IMR-90 (cell line): ENCODE results near the gene KRT38. TPM values are rescaled to one million over a fixed set of nuclear protein-coding genes. Genes with fewer than 3 reads are reported as not detected.

Experiments used
- ATAC-seq: fragments of 200-7000 bp; cut with Tn5 transposase; 2 replicates; pipeline ENCODE4 v1.9.1; 2020; ENCODE audit warnings: low read depth, mild to moderate bottlenecking, moderate library complexity
- BruUV-seq: library from RNA; stranded (reverse); fragments of 400-500 nt; replicated peaks from 2 replicates; lab custom pipeline; 2021; lab: Mats Ljungman, UMichigan
- CTCF ChIA-PET: fragments of 300-600 bp; formaldehyde crosslinking; extraction: SDS; loops from one replicate; lab custom pipeline; 2021; ENCODE audit warnings: antibody characterized with exemption; lab: Yijun Ruan, JAX
- POLR2A ChIA-PET: fragments of 300-600 bp; sonication (Branson Sonifier 250); formaldehyde crosslinking; loops from one replicate; lab custom pipeline; 2022; ENCODE audit warnings: antibody characterized with exemption; ENCODE audit not compliant: unreplicated experiment; lab: Charles Lee
- DNase-seq: peaks from one replicate; pipeline ENCODE4 v3.0.0; 2013
- H2AFZ ChIP-seq: replicated peaks from 2 replicates; pipeline ENCODE3; 2013; ENCODE audit warnings: low read length, mild to moderate bottlenecking; ENCODE audit not compliant: poor library complexity
- H2AK5ac ChIP-seq: 2 replicates; pipeline ENCODE4 v1.6.1; 2013; ENCODE audit warnings: low read depth, low read length, inconsistent platforms
- H2AK9ac ChIP-seq: replicated peaks from 2 replicates; pipeline ENCODE3; 2013; ENCODE audit warnings: mild to moderate bottlenecking, low read depth, low read length, moderate library complexity; ENCODE audit not compliant: poor library complexity
- H2BK120ac ChIP-seq: 2 replicates; pipeline ENCODE4 v1.6.1; 2013; ENCODE audit warnings: low read depth, low read length, inconsistent platforms
- H2BK15ac ChIP-seq: 3 replicates; pipeline ENCODE4 v1.6.1; 2013; ENCODE audit warnings: low read depth, low read length, inconsistent platforms
- H2BK20ac ChIP-seq: 2 replicates; pipeline ENCODE4 v1.6.1; 2013; ENCODE audit warnings: low read depth, mild to moderate bottlenecking, inconsistent platforms, low read length, moderate library complexity
- H2BK5ac ChIP-seq: 2 replicates; pipeline ENCODE4 v1.6.1; 2013; ENCODE audit warnings: mild to moderate bottlenecking, low read depth, low read length, inconsistent platforms; ENCODE audit not compliant: poor library complexity, severe bottlenecking
- H3K14ac ChIP-seq: replicated peaks from 2 replicates; pipeline ENCODE4 v1.6.1; 2013; ENCODE audit warnings: low read depth, low read length, inconsistent platforms
- H3K18ac ChIP-seq: 2 replicates; pipeline ENCODE4 v1.6.1; 2013; ENCODE audit warnings: low read depth, low read length, control low read depth
- H3K23ac ChIP-seq: 2 replicates; pipeline ENCODE4 v1.6.1; 2013; ENCODE audit warnings: low read depth, low read length, inconsistent platforms
- H3K27ac ChIP-seq: 2 replicates; pipeline ENCODE4 v1.5.1; 2013; ENCODE audit warnings: mild to moderate bottlenecking, control low read depth, low read length; ENCODE audit not compliant: insufficient read depth
- H3K27me3 ChIP-seq: 2 replicates; pipeline ENCODE4 v1.6.1; 2013; ENCODE audit warnings: low read length; ENCODE audit not compliant: control insufficient read depth, insufficient read depth
- H3K36me3 ChIP-seq: 2 replicates; pipeline ENCODE4 v1.6.1; 2013; ENCODE audit warnings: low read length, mixed read lengths; ENCODE audit not compliant: control insufficient read depth, insufficient read depth
- H3K4ac ChIP-seq: 2 replicates; pipeline ENCODE4 v1.6.1; 2013; ENCODE audit warnings: low read depth, low read length, inconsistent platforms
- H3K4me1 ChIP-seq: 2 replicates; pipeline ENCODE4 v1.6.1; 2013; ENCODE audit warnings: low read length, mixed read lengths; ENCODE audit not compliant: control insufficient read depth, insufficient read depth
- H3K4me2 ChIP-seq: 2 replicates; pipeline ENCODE4 v1.6.1; 2013; ENCODE audit warnings: low read depth, mild to moderate bottlenecking, control low read depth, low read length, moderate library complexity
- H3K4me3 ChIP-seq: 2 replicates; pipeline ENCODE4 v1.5.1; 2013; ENCODE audit warnings: low read depth, mild to moderate bottlenecking, control low read depth, low read length, moderate library complexity; ENCODE audit not compliant: insufficient read depth
- H3K56ac ChIP-seq: 2 replicates; pipeline ENCODE4 v1.6.1; 2013; ENCODE audit warnings: low read length, inconsistent platforms; ENCODE audit not compliant: insufficient read depth; ENCODE audit errors: extremely low read depth
- H3K79me1 ChIP-seq, 2 experiments: 2 replicates each; pipeline ENCODE4 v1.6.1; 2013; ENCODE audit warnings: low read length in 2 of 2, inconsistent platforms in 1 of 2, low read depth in 1 of 2
- H3K9ac ChIP-seq: 2 replicates; pipeline ENCODE4 v1.6.1; 2013; ENCODE audit warnings: low read depth, low read length, control low read depth
- H3K9me1 ChIP-seq: 2 replicates; pipeline ENCODE4 v1.6.1; 2013; ENCODE audit warnings: low read length, inconsistent platforms; ENCODE audit not compliant: insufficient read depth
- H3K9me3 ChIP-seq: 2 replicates; pipeline ENCODE4 v1.6.1; 2013; ENCODE audit warnings: low read length; ENCODE audit not compliant: control insufficient read depth, insufficient read depth
- H4K20me1 ChIP-seq: 2 replicates; pipeline ENCODE4 v1.6.1; 2013; ENCODE audit warnings: low read length, inconsistent platforms; ENCODE audit not compliant: insufficient read depth
- H4K5ac ChIP-seq: 2 replicates; pipeline ENCODE4 v1.6.1; 2013; ENCODE audit warnings: mild to moderate bottlenecking, low read depth, low read length, control low read depth
- H4K8ac ChIP-seq, 2 experiments: 2 replicates each; pipeline ENCODE4 v1.6.1; 2013; ENCODE audit warnings: low read depth in 2 of 2, low read length in 2 of 2, control low read depth in 1 of 2, inconsistent platforms in 1 of 2
- H4K91ac ChIP-seq: 2 replicates; pipeline ENCODE4 v1.6.1; 2013; ENCODE audit warnings: low read depth, low read length, inconsistent platforms; ENCODE audit not compliant: insufficient read depth
- CEBPB ChIP-seq: IDR thresholded peaks from 2 replicates; pipeline ENCODE4 v1.6.1; 2012; ENCODE audit warnings: low read depth, low read length, improper control_type of control experiment
- CHD1 ChIP-seq: IDR thresholded peaks from 2 replicates; pipeline ENCODE4 v1.6.1; 2012; ENCODE audit warnings: low read depth, low read length, improper control_type of control experiment
- CTCF ChIP-seq: conservative IDR thresholded peaks from 2 replicates; pipeline ENCODE4 v1.5.1; 2012; ENCODE audit warnings: mild to moderate bottlenecking, low read depth, low read length, improper control_type of control experiment
- ELK1 ChIP-seq: fragments of 150-350 bp; IDR thresholded peaks from 2 replicates; pipeline ENCODE4 v1.6.1; 2016; ENCODE audit warnings: low read depth, mild to moderate bottlenecking, low read length, moderate library complexity, borderline replicate concordance
- FOS ChIP-seq: fragments of 150-350 bp; IDR thresholded peaks from 2 replicates; pipeline ENCODE4 v1.6.1; 2016; ENCODE audit warnings: low read depth, low read length
- MAFK ChIP-seq: IDR thresholded peaks from 2 replicates; pipeline ENCODE4 v1.6.1; 2012; ENCODE audit warnings: low read depth, low read length, improper control_type of control experiment
- MAZ ChIP-seq: IDR thresholded peaks from 2 replicates; pipeline ENCODE4 v1.6.1; 2012; ENCODE audit warnings: low read depth, mild to moderate bottlenecking, low read length, improper control_type of control experiment, moderate library complexity, borderline replicate concordance
- MXI1 ChIP-seq: IDR thresholded peaks from 2 replicates; pipeline ENCODE4 v1.6.1; 2012; ENCODE audit warnings: low read depth, mild to moderate bottlenecking, low read length, moderate library complexity, borderline replicate concordance
- NFE2L2 ChIP-seq: fragments of 150-350 bp; IDR thresholded peaks from 2 replicates; pipeline ENCODE4 v1.6.1; 2016; ENCODE audit warnings: low read depth, mild to moderate bottlenecking, low read length
- POLR2A ChIP-seq: IDR thresholded peaks from 2 replicates; pipeline ENCODE4 v1.6.1; 2012; ENCODE audit warnings: mild to moderate bottlenecking, low read depth, low read length
- RAD21 ChIP-seq: IDR thresholded peaks from 2 replicates; pipeline ENCODE4 v1.6.1; 2012; ENCODE audit warnings: low read length, improper control_type of control experiment
- RCOR1 ChIP-seq: IDR thresholded peaks from 2 replicates; pipeline ENCODE4 v1.6.1; 2012; ENCODE audit warnings: mild to moderate bottlenecking, low read length, improper control_type of control experiment; ENCODE audit not compliant: insufficient replicate concordance
- RFX5 ChIP-seq: IDR thresholded peaks from 2 replicates; pipeline ENCODE4 v1.8.0; 2012; ENCODE audit warnings: low read depth, mild to moderate bottlenecking, low read length, moderate library complexity
- SMC3 ChIP-seq: fragments of 150-350 bp; IDR thresholded peaks from 2 replicates; pipeline ENCODE4 v1.6.1; 2016; ENCODE audit warnings: low read depth, mild to moderate bottlenecking, antibody characterized with exemption, low read length, moderate library complexity
- USF2 ChIP-seq: fragments of 150-350 bp; IDR thresholded peaks from 2 replicates; pipeline ENCODE4 v1.6.1; 2017; ENCODE audit warnings: mild to moderate bottlenecking, antibody characterized with exemption, low read length, low read depth
- WGBS, 2 experiments: methylation state at CpG; one replicate each; pipeline versions ENCODE4 v1.1.5 to v1.1.7; 2013; ENCODE audit warnings: missing lambda C conversion rate in 2 of 2; ENCODE audit not compliant: insufficient read length in 1 of 2; ENCODE audit errors: extremely low coverage in 2 of 2; 5-methylcytosine and 5-hydroxymethylcytosine counted together
- dilution Hi-C: fragments of 300-500 bp; cut with HindIII; formaldehyde crosslinking; loops from one replicate; pipeline ENCODE4 v1.14.3; 2018; ENCODE audit warnings: low sequenced_read_pairs; ENCODE audit not compliant: unreplicated experiment
- in situ Hi-C: fragments of 300-500 bp; cut with MboI; formaldehyde crosslinking; loops from 3 replicates; pipeline ENCODE4 v1.14.3; 2019; ENCODE audit warnings: low sequenced_read_pairs, inconsistent platforms, mixed read lengths
- intact Hi-C: fragments of 100-400 bp; cut with micrococcal nuclease; formaldehyde crosslinking; loops from 2 replicates; pipeline ENCODE4 v1.10.0; 2022
- polyA plus RNA-seq, 3 experiments: library from polyadenylated mRNA; depleted of rRNA; stranded (reverse); fragments of >200 nt; gene quantifications; 2 replicates each; pipeline ENCODE4 v1.2.3, GENCODE V29; 2012; ENCODE audit warnings: low replicate concordance in 1 of 3
- total RNA-seq: library from RNA; depleted of rRNA; stranded (reverse); fragments of >200 nt; gene quantifications from 2 replicates; pipeline ENCODE4 v1.2.3, GENCODE V29; 2012

The KRT38 gene
- total and polyA plus RNA-seq, 2 of the 4 experiments (the other 2 are of a cell fraction), result 0.09 TPM; not detected in 1

GRCh38 chr17:41451154-41451728 is 10.5 kb upstream of the KRT38 start:
- 29% methylated on average over 1 of the region's 2 CpGs; no CpG with 5 or more reads in 1 of the 2 experiments for whole genome bisulfite sequencing, 2 experiments
- peak overlapping the region; percentile 2; the same call in 2 of the 3 replicates for H2BK15ac ChIP-seq
- H3K18ac ChIP-seq, result peak overlapping the region; percentile 37; the same call in 1 of the 2 replicates
- ATAC-seq, result peak; percentile 55
- peaks cover 5% of the 10 kb centered on the region for H3K9me1 ChIP-seq
- no peak overlapping the region; the same call in 1 of the 2 replicates for H2AK5ac ChIP-seq
- no peak overlapping the region for H3K4me3 ChIP-seq
- no peak overlapping the region for H2AK9ac ChIP-seq
- DNase-seq, result peak; percentile 59
- H2BK120ac ChIP-seq, result peak overlapping the region; percentile 74; the same call in 1 of the 2 replicates
- ChIA-PET POLR2A (no interaction called here), CTCF (no interaction called here)
- BruUV-seq, result no TSS peak
- peak overlapping the region; percentile 15; the same call in 1 of the 2 replicates for H3K4ac ChIP-seq
- H3K27ac ChIP-seq, result no peak overlapping the region
- H4K8ac ChIP-seq, result 0 out of 4 replicates have a peak overlapping the region, but pooled peaks of 1 of the 2 experiments have one; percentile 17
- no peaks in the 10 kb centered on the region for H3K36me3 ChIP-seq
- dilution Hi-C loops, result no loop called here
- in situ Hi-C loops, result no loop called here
- H2BK5ac ChIP-seq, result peak overlapping the region; percentile 43
- no peak overlapping the region; the same call in 1 of the 2 replicates for H4K91ac ChIP-seq
- H4K5ac ChIP-seq, result no peak overlapping the region
- H3K9ac ChIP-seq, result no peak overlapping the region
- H3K9me3 ChIP-seq, result peaks cover 14% of the 10 kb centered on the region
- no peak overlapping the region for H3K14ac ChIP-seq
- H3K4me1 ChIP-seq, result peaks cover 9% of the 10 kb centered on the region
- no peak overlapping the region for H2AFZ ChIP-seq
- H3K23ac ChIP-seq, result no peak overlapping the region
- no peaks in the 10 kb centered on the region for H4K20me1 ChIP-seq
- intact Hi-C loops, result no loop called here
- H3K79me1 ChIP-seq, result no peaks in the 10 kb centered on the region
- peak overlapping the region; percentile 62; the same call in 1 of the 2 replicates for H2BK20ac ChIP-seq
- H3K56ac ChIP-seq, result no peak overlapping the region
- no peak overlapping the region for H3K4me2 ChIP-seq
- H3K27me3 ChIP-seq, result no peaks in the 10 kb centered on the region; the same call in 1 of the 2 replicates
- no peak for TF ChIP-seq NFE2L2
- TF ChIP-seq USF2, result no peak
- TF ChIP-seq CHD1, result no peak
- no peak for TF ChIP-seq RCOR1
- TF ChIP-seq CTCF, result no peak
- no peak for TF ChIP-seq SMC3
- no peak for TF ChIP-seq MXI1
- no peak for TF ChIP-seq CEBPB
- no peak for TF ChIP-seq ELK1
- TF ChIP-seq POLR2A, result no peak
- TF ChIP-seq RAD21, result no peak
- no peak for TF ChIP-seq MAFK
- no peak for TF ChIP-seq MAZ
- TF ChIP-seq RFX5, result no peak
- TF ChIP-seq FOS, result no peak
